ENCODE data around the gene TLCD3B. TPM values are rescaled to one million over a fixed set of nuclear protein-coding genes. Genes with fewer than 3 reads are reported as not detected.

Gene TLCD3B
- total and polyA plus RNA-seq, 5 donors from 2014 or later: not detected

- Mint-ChIP-seq H3K4me1 (peaks cover 8 to 46% (median 23%) of the 10 kb centered on the region in 4 donors), H3K27ac (no peak overlapping the region), H3K4me3 (peak overlapping the region; percentile 15 to 73 (median 37)), H3K9me3 (no peaks in the 10 kb centered on the region), H3K27me3 (peaks cover 4% of the 10 kb centered on the region), H3K36me3 (peaks cover 20% of the 10 kb centered on the region)
- Histone ChIP-seq H3K27me3 (ENCODE audit: control insufficient read depth, insufficient read depth, low read length) (no peaks in the 10 kb centered on the region), H3K9me3 (ENCODE audit: control insufficient read depth in 2 of 2, low read length in 2 of 2) (no peaks in the 10 kb centered on the region), H3K36me3 (ENCODE audit: control insufficient read depth, insufficient read depth, low read length) (peaks cover 44% of the 10 kb centered on the region), H3K4me3 (ENCODE audit: low read depth, low read length) (no peak overlapping the region), H3K27ac (ENCODE audit: insufficient read depth, low read length, poor library complexity, severe bottlenecking) (no peak overlapping the region), H3K4me1 (ENCODE audit: control insufficient read depth, insufficient read depth, low read length, poor library complexity, severe bottlenecking) (peaks cover 40% of the 10 kb centered on the region)
- DNase-seq (no peak), ATAC-seq (ENCODE audit: low read depth in 2 of 2) (no peak)
Observed at GRCh38 chr16:30069611-30070462, 38.8 kb upstream of the TLCD3B start.

DNA sequence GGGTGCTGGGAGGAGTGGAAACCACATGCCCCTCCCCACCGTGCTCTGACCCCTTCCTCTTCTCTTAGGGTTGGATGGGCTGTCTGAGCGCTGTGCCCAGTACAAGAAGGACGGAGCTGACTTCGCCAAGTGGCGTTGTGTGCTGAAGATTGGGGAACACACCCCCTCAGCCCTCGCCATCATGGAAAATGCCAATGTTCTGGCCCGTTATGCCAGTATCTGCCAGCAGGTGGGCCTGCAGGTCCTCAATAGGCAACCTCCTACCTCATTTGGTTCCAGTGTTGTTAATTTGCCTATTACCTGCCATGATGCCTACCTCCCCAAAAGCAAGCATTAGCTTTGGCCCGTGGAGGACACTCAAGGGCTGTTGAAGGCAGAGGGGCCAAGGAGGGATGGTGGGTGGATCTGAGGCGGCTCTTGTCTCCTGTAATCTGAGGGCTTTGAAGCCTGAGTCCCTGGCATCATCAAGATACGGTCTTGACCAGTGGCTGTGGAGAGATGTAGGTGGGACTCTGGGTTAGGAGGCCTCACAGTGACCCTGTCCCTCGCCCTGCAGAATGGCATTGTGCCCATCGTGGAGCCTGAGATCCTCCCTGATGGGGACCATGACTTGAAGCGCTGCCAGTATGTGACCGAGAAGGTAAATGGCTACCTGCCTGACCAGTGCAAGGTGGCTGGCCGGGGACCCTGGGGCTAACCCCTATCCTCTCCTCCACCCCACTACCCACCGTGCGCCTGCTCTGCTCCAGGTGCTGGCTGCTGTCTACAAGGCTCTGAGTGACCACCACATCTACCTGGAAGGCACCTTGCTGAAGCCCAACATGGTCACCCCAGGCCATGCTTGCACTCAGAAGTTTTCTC, 37.9 kb upstream of the TLCD3B start:
- H3K36me3 Mint-ChIP-seq: peaks cover 20% of the 10 kb centered on the region
- Histone ChIP-seq H3K27me3 (ENCODE audit: control insufficient read depth, insufficient read depth, low read length) (no peaks in the 10 kb centered on the region), H3K4me3 (ENCODE audit: low read depth, low read length) (no peak overlapping the region), H3K9me3 (ENCODE audit: control insufficient read depth in 2 of 2, low read length in 2 of 2) (no peaks in the 10 kb centered on the region), H3K4me1 (ENCODE audit: control insufficient read depth, insufficient read depth, low read length, poor library complexity, severe bottlenecking) (peaks cover 45% of the 10 kb centered on the region), H3K36me3 (ENCODE audit: control insufficient read depth, insufficient read depth, low read length) (peaks cover 44% of the 10 kb centered on the region), H3K27ac (ENCODE audit: insufficient read depth, low read length, poor library complexity, severe bottlenecking) (peak overlapping the region; percentile 93)
- no peaks in the 10 kb centered on the region for H3K9me3 Mint-ChIP-seq
- peak; percentile 47 to 72 (median 67) for DNase-seq
- H3K27ac Mint-ChIP-seq: peak overlapping the region; percentile 77 to 88 (median 80)
- H3K27me3 Mint-ChIP-seq: peaks cover 6% of the 10 kb centered on the region
- ATAC-seq (ENCODE audit: low read depth in 2 of 2): no peak
- H3K4me3 Mint-ChIP-seq: peak overlapping the region; percentile 78 to 98 (median 88)
- H3K4me1 Mint-ChIP-seq: peaks cover 8 to 45% (median 23%) of the 10 kb centered on the region in 4 donors

- Histone ChIP-seq H3K4me3 (ENCODE audit: low read depth, low read length) (no peak overlapping the region), H3K36me3 (ENCODE audit: control insufficient read depth, insufficient read depth, low read length) (peaks cover 44% of the 10 kb centered on the region)
- H3K36me3 Mint-ChIP-seq: peaks cover 20% of the 10 kb centered on the region
Observed at GRCh38 chr16:30068333-30068732, 37.3 kb upstream of the TLCD3B start.

DNA sequence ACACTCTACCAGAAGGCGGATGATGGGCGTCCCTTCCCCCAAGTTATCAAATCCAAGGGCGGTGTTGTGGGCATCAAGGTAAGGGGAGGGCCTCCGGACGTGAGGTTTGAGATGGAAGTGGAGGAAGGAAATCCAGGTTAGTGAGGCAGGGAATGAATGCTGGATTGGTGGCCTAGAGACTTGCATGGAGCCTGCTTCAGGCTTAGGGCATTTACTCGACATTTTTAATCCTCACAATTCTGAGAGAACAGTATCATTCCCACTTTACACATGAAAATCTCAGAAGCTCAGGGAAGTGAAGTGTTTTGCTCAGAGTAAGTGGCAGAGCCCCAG, 36.5 kb upstream of the TLCD3B start:
- no peak for DNase-seq
- H3K4me1 ChIP-seq (ENCODE audit: control insufficient read depth, insufficient read depth, low read length, poor library complexity, severe bottlenecking): peaks cover 53% of the 10 kb centered on the region
- H3K36me3 Mint-ChIP-seq: peaks cover 20% of the 10 kb centered on the region

More at GRCh38 chr16:30068333-30068732, 37.3 kb upstream of the TLCD3B start:
- DNase-seq: no peak
- Mint-ChIP-seq H3K4me1 (peaks cover 8 to 51% (median 26%) of the 10 kb centered on the region in 4 donors), H3K27ac (peak overlapping the region; percentile 77 to 88 (median 80)), H3K9me3 (no peaks in the 10 kb centered on the region), H3K27me3 (peaks cover 8% of the 10 kb centered on the region), H3K4me3 (peak overlapping the region; percentile 78 to 98 (median 88))
- peak overlapping the region; percentile 93 for H3K27ac ChIP-seq (ENCODE audit: insufficient read depth, low read length, poor library complexity, severe bottlenecking)
- H3K9me3 ChIP-seq (ENCODE audit: control insufficient read depth in 2 of 2, low read length in 2 of 2): no peaks in the 10 kb centered on the region
- ATAC-seq (ENCODE audit: low read depth in 2 of 2): no peak
- no peaks in the 10 kb centered on the region for H3K27me3 ChIP-seq (ENCODE audit: control insufficient read depth, insufficient read depth, low read length)
- H3K4me1 ChIP-seq (ENCODE audit: control insufficient read depth, insufficient read depth, low read length, poor library complexity, severe bottlenecking): peaks cover 51% of the 10 kb centered on the region

DNA sequence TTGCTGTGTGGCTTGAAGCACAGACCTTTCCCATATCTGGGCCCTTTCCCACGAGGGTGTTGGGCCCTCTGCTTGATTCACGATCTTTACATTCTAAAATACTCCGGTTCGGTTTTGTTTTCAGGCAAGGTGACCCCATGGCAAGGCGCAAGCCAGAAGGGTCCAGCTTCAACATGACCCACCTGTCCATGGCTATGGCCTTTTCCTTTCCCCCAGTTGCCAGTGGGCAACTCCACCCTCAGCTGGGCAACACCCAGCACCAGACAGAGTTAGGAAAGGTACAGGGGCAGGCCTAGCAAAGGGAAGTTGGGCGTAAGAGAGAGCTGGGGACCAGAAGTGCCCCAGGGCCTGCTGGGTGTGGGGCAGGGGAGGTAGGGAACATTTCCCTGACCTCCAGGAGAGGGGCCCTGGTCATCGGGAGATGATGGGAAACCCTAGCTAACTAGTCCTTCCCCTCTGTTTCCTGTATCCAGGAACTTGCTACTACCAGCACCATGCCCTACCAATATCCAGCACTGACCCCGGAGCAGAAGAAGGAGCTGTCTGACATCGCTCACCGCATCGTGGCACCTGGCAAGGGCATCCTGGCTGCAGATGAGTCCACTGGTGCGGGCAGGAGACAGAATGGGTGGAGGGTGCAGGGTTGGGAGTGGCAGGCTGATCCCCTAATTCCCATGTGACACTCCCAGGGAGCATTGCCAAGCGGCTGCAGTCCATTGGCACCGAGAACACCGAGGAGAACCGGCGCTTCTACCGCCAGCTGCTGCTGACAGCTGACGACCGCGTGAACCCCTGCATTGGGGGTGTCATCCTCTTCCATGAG, 35.9 kb upstream of the TLCD3B start:
- no peak for DNase-seq
- no peak for ATAC-seq (ENCODE audit: low read depth in 2 of 2)
- no peaks in the 10 kb centered on the region for H3K27me3 ChIP-seq (ENCODE audit: control insufficient read depth, insufficient read depth, low read length)
- Mint-ChIP-seq H3K27ac (peak overlapping the region; percentile 95 to 96 (median 95)), H3K4me1 (peaks cover 8 to 52% (median 24%) of the 10 kb centered on the region in 4 donors), H3K27me3 (peaks cover 8% of the 10 kb centered on the region), H3K36me3 (peaks cover 17% of the 10 kb centered on the region), H3K9me3 (no peaks in the 10 kb centered on the region), H3K4me3 (peak overlapping the region; percentile 96 to 100 (median 100))
- peaks cover 53% of the 10 kb centered on the region for H3K4me1 ChIP-seq (ENCODE audit: control insufficient read depth, insufficient read depth, low read length, poor library complexity, severe bottlenecking)
- no peaks in the 10 kb centered on the region for H3K9me3 ChIP-seq (ENCODE audit: control insufficient read depth in 2 of 2, low read length in 2 of 2)
- H3K36me3 ChIP-seq (ENCODE audit: control insufficient read depth, insufficient read depth, low read length): peaks cover 44% of the 10 kb centered on the region
- H3K4me3 ChIP-seq (ENCODE audit: low read depth, low read length): peak overlapping the region; percentile 82
- peak overlapping the region; percentile 93 for H3K27ac ChIP-seq (ENCODE audit: insufficient read depth, low read length, poor library complexity, severe bottlenecking)

More for the DNA sequence above, 36.5 kb upstream of the TLCD3B start:
- Mint-ChIP-seq H3K4me3 (peak overlapping the region; percentile 70 to 100 (median 98)), H3K4me1 (peaks cover 8 to 54% (median 27%) of the 10 kb centered on the region in 4 donors), H3K27me3 (peaks cover 8% of the 10 kb centered on the region), H3K27ac (peak overlapping the region in 2 of 3 donors; percentile 95 to 96), H3K9me3 (no peaks in the 10 kb centered on the region)
- Histone ChIP-seq H3K36me3 (ENCODE audit: control insufficient read depth, insufficient read depth, low read length) (peaks cover 44% of the 10 kb centered on the region), H3K9me3 (ENCODE audit: control insufficient read depth in 2 of 2, low read length in 2 of 2) (no peaks in the 10 kb centered on the region), H3K27ac (ENCODE audit: insufficient read depth, low read length, poor library complexity, severe bottlenecking) (peak overlapping the region; percentile 93), H3K27me3 (ENCODE audit: control insufficient read depth, insufficient read depth, low read length) (no peaks in the 10 kb centered on the region), H3K4me3 (ENCODE audit: low read depth, low read length) (peak overlapping the region; percentile 60)
- no peak for ATAC-seq (ENCODE audit: low read depth in 2 of 2)

DNA sequence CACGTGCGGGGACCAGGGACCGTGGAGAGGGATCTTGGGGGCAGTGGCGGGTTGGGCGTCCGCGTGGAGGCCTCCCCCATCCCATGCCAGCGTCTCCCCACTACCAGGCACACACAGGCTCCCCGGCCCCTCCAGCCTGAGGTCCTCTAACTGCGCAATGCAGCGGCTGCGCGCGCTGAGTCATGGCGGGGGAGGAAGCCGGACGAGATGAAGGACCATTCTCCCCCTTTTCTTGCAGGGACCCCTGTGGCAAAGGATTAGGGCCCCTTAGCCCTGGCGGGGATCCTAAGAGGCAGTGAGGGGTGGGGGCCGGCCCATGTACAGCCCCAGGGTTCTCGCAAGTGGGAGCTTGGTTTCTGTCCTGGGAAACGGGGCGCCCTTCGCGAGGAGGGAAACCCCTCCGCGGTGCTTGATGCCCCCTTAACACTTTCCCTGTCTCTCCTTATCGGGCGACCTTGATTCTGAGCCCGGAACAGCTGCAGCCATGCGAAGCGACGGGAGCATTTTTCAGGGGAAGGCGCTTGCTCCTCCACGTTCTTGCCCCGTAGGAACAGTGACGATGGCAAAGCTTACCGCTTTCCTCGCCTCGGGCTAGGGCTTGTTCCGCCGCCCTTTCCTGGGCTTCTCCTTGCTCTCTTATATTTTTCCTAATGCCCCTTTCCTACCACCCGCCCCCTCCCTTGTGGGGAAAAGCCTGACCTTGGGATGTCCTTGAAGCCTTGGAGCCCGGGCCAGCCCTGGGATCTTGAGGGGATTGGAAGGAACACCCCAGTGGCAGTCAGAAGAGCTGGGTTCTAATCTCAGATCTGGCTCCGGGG, 35.1 kb upstream of the TLCD3B start:
- peak overlapping the region; percentile 82 for H3K4me3 ChIP-seq (ENCODE audit: low read depth, low read length)
- ATAC-seq (ENCODE audit: low read depth in 2 of 2) (no peak), DNase-seq (no peak)
- Mint-ChIP-seq H3K4me3 (peak overlapping the region; percentile 96 to 100 (median 100)), H3K9me3 (no peaks in the 10 kb centered on the region), H3K27ac (peak overlapping the region; percentile 95 to 96 (median 95)), H3K27me3 (peaks cover 8% of the 10 kb centered on the region), H3K36me3 (peaks cover 16% of the 10 kb centered on the region), H3K4me1 (peaks cover 8 to 48% (median 24%) of the 10 kb centered on the region in 4 donors)
- peaks cover 39% of the 10 kb centered on the region for H3K36me3 ChIP-seq (ENCODE audit: control insufficient read depth, insufficient read depth, low read length)
- H3K27ac ChIP-seq (ENCODE audit: insufficient read depth, low read length, poor library complexity, severe bottlenecking): peak overlapping the region; percentile 93
- no peaks in the 10 kb centered on the region for H3K27me3 ChIP-seq (ENCODE audit: control insufficient read depth, insufficient read depth, low read length)
- no peaks in the 10 kb centered on the region for H3K9me3 ChIP-seq (ENCODE audit: control insufficient read depth in 2 of 2, low read length in 2 of 2)
- peaks cover 53% of the 10 kb centered on the region for H3K4me1 ChIP-seq (ENCODE audit: control insufficient read depth, insufficient read depth, low read length, poor library complexity, severe bottlenecking)
